ENCODE measurements around the gene LIME1. TPM values are rescaled to one million over a fixed set of nuclear protein-coding genes. Genes with fewer than 3 reads are reported as not detected.

Gene LIME1
- total RNA-seq, 8 experiments from 2014 or later = 2.5 to 8.8 (median 3.9) TPM

DNA sequence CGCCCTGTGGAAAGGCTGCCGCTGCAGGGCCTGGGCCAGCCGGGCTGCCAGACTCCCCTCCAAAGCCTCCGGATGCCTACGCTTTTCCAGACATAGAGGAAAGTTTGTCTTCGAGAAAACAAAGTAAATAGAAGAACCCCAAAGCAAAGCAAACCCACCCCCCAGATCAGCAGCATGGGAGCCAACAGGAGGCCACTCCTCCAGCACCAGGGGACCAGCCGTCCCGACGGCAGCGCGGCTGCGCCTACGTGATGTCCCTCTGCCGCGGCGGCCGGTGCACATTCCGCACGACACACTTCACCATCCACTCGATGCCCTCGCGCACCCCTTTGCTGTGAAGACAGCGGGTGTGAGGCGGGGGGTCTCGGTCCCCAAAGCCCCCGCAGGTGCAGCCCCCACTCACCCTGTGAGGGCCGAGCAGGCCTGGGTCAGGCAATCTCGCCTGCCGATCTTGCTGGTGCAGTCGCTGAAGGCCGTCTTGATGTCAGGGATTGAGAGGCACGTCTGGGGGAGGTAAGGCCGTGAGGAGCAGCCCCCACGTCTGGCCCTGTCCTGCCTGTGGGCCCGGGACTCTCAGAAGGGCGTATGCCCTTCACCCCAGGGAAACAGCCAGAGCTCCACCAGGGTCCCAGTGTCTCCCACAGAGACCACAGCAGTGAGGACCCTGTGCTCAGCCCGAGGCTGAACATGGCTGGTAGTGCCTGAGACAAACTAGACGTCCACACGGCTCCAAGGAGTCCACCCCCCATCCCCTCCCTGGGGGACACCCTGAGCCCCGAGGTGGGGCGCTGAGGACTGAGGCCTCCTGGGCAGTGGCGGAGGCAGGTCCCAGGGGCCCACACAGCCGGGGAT, 36.0 kb upstream of the LIME1 start:
- Histone ChIP-seq H3K4me3 (no peak overlapping the region), H3K27ac (no peak overlapping the region), H3K4me1 (replicated peaks in 1 of 2) (peaks cover 0 to 8% of the 10 kb centered on the region in 2 donors)
- ATAC-seq (replicated peaks in 6 of 8) = no peak
- 60 to 100% (median 100%) methylated on average over 1 to 12 of the region's 43 CpGs; no CpG with 5 or more reads in 4 of the 10 experiments for WGBS, 10 experiments
- in situ Hi-C loops (cut with MboI; ENCODE audit: low pct_unique_long_range_greater_than_20kb in 2 of 9, low sequenced_read_pairs in 9 of 9, unreplicated experiment in 9 of 9) = no loop called here

DNA sequence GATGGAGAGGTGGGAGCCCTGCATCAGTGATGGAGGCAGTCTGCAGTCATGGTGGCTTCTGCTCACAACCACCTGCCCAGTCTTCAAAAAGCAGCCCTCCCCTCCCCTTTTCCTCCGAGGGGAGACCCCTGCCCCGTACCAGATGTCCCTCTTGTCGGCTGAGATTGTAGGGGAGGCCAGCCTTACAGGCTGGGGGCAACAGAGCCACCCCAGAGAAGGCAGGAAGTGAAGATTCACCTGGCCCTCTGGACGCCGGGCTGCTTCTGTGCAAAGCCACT, 35.5 kb upstream of the LIME1 start:
- in situ Hi-C loops (cut with MboI; ENCODE audit: low pct_unique_long_range_greater_than_20kb in 2 of 9, low sequenced_read_pairs in 9 of 9, unreplicated experiment in 9 of 9) = no loop called here
- no peak for ATAC-seq (replicated peaks in 6 of 8)
- WGBS, 10 experiments = 66% methylated on average over 2 of the region's 5 CpGs; no CpG with 5 or more reads in 9 of the 10 experiments
- peaks cover under 1 to 8% of the 10 kb centered on the region in 2 donors for H3K4me1 ChIP-seq (replicated peaks in 1 of 2)
- no peak overlapping the region for H3K4me3 ChIP-seq
- no peak overlapping the region for H3K27ac ChIP-seq

GRCh38 chr20:63701329-63702035, 35.0 kb upstream of the LIME1 start:
- WGBS, 10 experiments = no CpG with 5 or more reads among the region's 14 CpGs
- Histone ChIP-seq H3K4me3 (no peak overlapping the region), H3K4me1 (replicated peaks in 1 of 2) (peaks cover 6 to 11% of the 10 kb centered on the region in 2 donors), H3K27ac (no peak overlapping the region)
- in situ Hi-C loops (cut with MboI; ENCODE audit: low pct_unique_long_range_greater_than_20kb in 2 of 9, low sequenced_read_pairs in 9 of 9, unreplicated experiment in 9 of 9) = no loop called here
- ATAC-seq (replicated peaks in 6 of 8) = peak in 2 of 8 experiments; percentile 2 to 4

GRCh38 chr20:63702036-63702665, 34.3 kb upstream of the LIME1 start:
- ATAC-seq (replicated peaks in 6 of 8) = peak in 2 of 8 experiments; percentile 1 to 2
- peaks cover 8 to 14% of the 10 kb centered on the region in 2 donors for H3K4me1 ChIP-seq (replicated peaks in 1 of 2)
- no peak overlapping the region for H3K4me3 ChIP-seq
- in situ Hi-C loops (cut with MboI; ENCODE audit: low pct_unique_long_range_greater_than_20kb in 2 of 9, low sequenced_read_pairs in 9 of 9, unreplicated experiment in 9 of 9) = no loop called here
- H3K27ac ChIP-seq = no peak overlapping the region
- 100% methylated on average over 1 to 5 of the region's 16 CpGs; no CpG with 5 or more reads in 6 of the 10 experiments for WGBS, 10 experiments

DNA sequence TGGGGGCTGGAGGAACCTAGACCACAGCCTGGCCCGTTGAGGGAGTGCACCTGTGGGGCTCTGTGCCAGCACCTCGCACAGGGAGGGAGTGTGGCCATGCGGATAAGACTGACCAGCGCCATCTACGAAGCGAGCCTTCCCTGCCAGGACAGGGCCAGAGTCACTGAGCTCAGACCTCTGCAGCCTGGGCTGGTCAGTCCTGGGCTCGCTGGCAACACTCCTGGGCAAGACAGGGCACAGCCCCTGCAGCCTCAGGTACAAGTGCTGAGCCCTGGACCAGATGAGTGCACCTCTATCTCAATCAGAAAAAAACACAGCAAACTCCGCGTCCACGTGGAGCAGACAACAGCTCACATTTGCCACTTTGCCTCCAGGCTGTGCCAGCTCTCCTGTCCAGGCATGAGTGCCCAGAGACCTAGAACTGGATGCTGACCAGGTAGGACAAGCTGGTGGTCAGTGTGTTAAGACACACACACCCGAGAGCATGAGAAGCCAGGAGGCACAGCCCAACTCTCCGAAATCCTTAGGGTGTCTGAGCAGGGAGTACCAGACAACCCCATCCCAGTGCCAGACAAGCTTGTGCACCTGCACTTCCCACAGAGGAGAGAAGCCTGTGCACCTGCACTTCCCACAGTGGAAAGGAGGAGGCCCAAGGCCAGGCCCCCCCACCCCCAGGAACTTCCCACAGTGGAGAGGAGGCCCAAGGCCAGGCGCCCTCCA, 33.6 kb upstream of the LIME1 start:
- in situ Hi-C loops (cut with MboI; ENCODE audit: low pct_unique_long_range_greater_than_20kb in 2 of 9, low sequenced_read_pairs in 9 of 9, unreplicated experiment in 9 of 9) = no loop called here
- Histone ChIP-seq H3K27ac (no peak overlapping the region), H3K4me3 (no peak overlapping the region), H3K4me1 (replicated peaks in 1 of 2) (peaks cover 8 to 14% of the 10 kb centered on the region in 2 donors)
- WGBS, 10 experiments = 73 to 100% (median 93%) methylated on average over 1 to 9 of the region's 13 CpGs; no CpG with 5 or more reads in 2 of the 10 experiments
- no peak for ATAC-seq (replicated peaks in 6 of 8)

GRCh38 chr20:63703471-63703975, 32.9 kb upstream of the LIME1 start:
- Histone ChIP-seq H3K4me1 (replicated peaks in 1 of 2) (peaks cover 8 to 13% of the 10 kb centered on the region in 2 donors), H3K4me3 (no peak overlapping the region), H3K27ac (no peak overlapping the region)
- 100% methylated on average over 1 to 4 of the region's 15 CpGs; no CpG with 5 or more reads in 8 of the 10 experiments for WGBS, 10 experiments
- in situ Hi-C loops (cut with MboI; ENCODE audit: low pct_unique_long_range_greater_than_20kb in 2 of 9, low sequenced_read_pairs in 9 of 9, unreplicated experiment in 9 of 9) = no loop called here
- ATAC-seq (replicated peaks in 6 of 8) = no peak

GRCh38 chr20:63703976-63704748, 32.3 kb upstream of the LIME1 start:
- WGBS, 10 experiments = 87 to 95% methylated on average over 3 to 4 of the region's 11 CpGs; no CpG with 5 or more reads in 8 of the 10 experiments
- H3K4me3 ChIP-seq = no peak overlapping the region
- in situ Hi-C loops (cut with MboI; ENCODE audit: low pct_unique_long_range_greater_than_20kb in 2 of 9, low sequenced_read_pairs in 9 of 9, unreplicated experiment in 9 of 9) = no loop called here

DNA sequence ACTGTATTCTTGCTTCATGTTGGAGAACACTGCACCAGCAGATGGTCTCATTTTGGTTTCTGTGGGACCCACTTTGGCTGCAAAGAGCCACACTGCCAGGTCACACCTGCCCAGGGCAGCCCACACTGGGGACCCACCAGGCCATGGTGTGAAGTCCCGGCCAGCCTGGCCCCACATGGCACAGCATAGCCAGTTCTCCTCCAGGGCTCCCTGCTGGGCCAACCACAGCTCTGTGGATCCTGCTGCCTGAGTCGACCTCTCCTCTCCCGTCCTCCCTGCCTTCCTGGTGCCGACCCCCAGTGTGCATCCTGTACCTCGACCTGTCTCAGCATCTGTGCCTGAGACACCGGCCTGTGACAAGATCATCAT, 31.7 kb upstream of the LIME1 start:
- Histone ChIP-seq H3K4me1 (replicated peaks in 1 of 2) (peaks cover 15 to 17% of the 10 kb centered on the region in 2 donors), H3K4me3 (no peak overlapping the region), H3K27ac (no peak overlapping the region)
- 0 to 100% (median 98%) methylated on average over 1 to 3 of the region's 6 CpGs; no CpG with 5 or more reads in 6 of the 10 experiments for WGBS, 10 experiments
- ATAC-seq (replicated peaks in 6 of 8) = no peak
- in situ Hi-C loops (cut with MboI; ENCODE audit: low pct_unique_long_range_greater_than_20kb in 2 of 9, low sequenced_read_pairs in 9 of 9, unreplicated experiment in 9 of 9) = no loop called here

More at GRCh38 chr20:63703976-63704748, 32.3 kb upstream of the LIME1 start:
- Histone ChIP-seq H3K27ac (no peak overlapping the region), H3K4me1 (replicated peaks in 1 of 2) (peaks cover 14% of the 10 kb centered on the region in 2 donors)
- ATAC-seq (replicated peaks in 6 of 8) = no peak

DNA sequence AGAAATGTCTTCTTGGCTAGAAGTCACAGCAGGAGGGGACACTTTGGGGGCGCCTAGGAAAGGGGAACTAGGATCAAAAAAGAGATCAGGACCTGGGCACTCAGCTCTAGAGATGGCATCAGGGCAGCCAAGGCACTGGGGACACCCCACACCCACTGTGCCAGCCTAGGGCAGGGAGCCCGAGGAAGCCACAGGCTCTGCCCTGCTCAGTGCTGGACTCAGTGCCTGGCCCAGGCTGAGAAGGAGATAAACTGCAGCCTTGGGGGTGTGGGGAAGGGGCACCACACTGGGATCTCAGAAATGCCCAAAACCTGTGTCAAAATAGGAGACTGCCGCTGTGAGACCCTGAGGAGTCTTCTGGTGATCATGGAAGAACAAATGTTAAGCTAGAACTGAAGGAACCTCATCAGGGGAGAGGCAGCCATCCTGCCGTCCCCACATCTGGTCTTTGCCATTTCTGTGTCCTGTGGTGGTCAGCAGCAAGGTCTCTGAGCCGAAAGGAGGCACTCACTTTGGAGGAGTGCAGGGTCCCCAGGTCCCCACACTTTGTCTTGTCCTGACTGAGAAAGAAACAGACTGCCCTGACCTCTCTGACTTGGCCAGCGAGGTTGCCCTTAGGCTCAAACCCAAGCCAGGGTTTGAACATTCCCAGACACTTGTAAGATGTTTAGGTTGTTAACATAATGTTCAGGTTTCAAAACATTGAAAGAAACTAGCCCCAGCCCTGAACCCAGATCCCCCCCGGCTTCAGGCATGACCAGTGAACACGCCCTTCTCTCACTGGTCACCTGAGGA, 31.0 kb upstream of the LIME1 start:
- WGBS, 10 experiments = 0 to 100% (median 100%) methylated on average over 1 to 4 of the region's 8 CpGs; no CpG with 5 or more reads in 4 of the 10 experiments
- in situ Hi-C loops (cut with MboI; ENCODE audit: low pct_unique_long_range_greater_than_20kb in 2 of 9, low sequenced_read_pairs in 9 of 9, unreplicated experiment in 9 of 9) = no loop called here

GRCh38 chr20:63706027-63706695, 30.3 kb upstream of the LIME1 start:
- WGBS, 10 experiments = 75 to 100% (median 84%) methylated on average over 1 to 4 of the region's 12 CpGs; no CpG with 5 or more reads in 1 of the 10 experiments
- Histone ChIP-seq H3K4me3 (peak overlapping the region in 4 of 5 donors; percentile 60 to 82 (median 70)), H3K4me1 (replicated peaks in 1 of 2) (peaks cover 15 to 22% of the 10 kb centered on the region in 2 donors), H3K27ac (peak overlapping the region in 1 of 2 donors; percentile 88)
- no peak for ATAC-seq (replicated peaks in 6 of 8)
- in situ Hi-C loops (cut with MboI; ENCODE audit: low pct_unique_long_range_greater_than_20kb in 2 of 9, low sequenced_read_pairs in 9 of 9, unreplicated experiment in 9 of 9) = no loop called here

More for the DNA sequence above, 31.0 kb upstream of the LIME1 start:
- Histone ChIP-seq H3K4me1 (replicated peaks in 1 of 2) (peaks cover 15 to 22% of the 10 kb centered on the region in 2 donors), H3K4me3 (no peak overlapping the region), H3K27ac (no peak overlapping the region)
- ATAC-seq (replicated peaks in 6 of 8) = no peak
